ENCODE measurements around the gene CD70.
A peak's percentile ranks its signal among the peaks of the same experiment; 100 is the strongest.
"Not testable (repeated sequence)": the region's sequence is repeated elsewhere in the genome, so short reads cannot be mapped to it uniquely, and the experiment has no call there.

CD70 gene, protein sequence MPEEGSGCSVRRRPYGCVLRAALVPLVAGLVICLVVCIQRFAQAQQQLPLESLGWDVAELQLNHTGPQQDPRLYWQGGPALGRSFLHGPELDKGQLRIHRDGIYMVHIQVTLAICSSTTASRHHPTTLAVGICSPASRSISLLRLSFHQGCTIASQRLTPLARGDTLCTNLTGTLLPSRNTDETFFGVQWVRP

DNA sequence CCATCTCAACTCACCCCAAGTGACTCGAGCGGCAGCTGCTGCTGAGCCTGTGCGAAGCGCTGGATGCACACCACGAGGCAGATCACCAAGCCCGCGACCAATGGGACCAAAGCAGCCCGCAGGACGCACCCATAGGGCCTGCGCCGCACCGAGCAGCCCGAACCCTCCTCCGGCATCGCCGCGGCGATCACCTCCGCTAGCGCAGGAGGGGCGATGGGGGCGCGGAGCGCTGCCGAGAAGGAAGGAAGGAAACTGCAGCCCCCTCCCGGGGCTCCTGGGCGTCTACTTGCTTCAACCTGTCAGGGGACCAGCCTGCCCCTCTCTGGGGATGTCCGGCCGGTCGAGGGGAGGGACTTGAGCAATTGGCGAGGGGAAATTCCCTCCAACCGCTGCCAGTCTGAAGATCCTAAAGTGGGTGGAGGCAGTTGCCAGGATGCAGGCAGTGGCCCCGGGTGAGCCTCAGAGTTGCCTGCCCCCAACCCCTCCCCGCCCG is at the start of gene CD70:
CD70 (minus strand) TSS at position 324 of the 493 bp plus-strand sequence; CDS start at position 176, 148 bp downstream.
- TF ChIP-seq, protein P1, sequence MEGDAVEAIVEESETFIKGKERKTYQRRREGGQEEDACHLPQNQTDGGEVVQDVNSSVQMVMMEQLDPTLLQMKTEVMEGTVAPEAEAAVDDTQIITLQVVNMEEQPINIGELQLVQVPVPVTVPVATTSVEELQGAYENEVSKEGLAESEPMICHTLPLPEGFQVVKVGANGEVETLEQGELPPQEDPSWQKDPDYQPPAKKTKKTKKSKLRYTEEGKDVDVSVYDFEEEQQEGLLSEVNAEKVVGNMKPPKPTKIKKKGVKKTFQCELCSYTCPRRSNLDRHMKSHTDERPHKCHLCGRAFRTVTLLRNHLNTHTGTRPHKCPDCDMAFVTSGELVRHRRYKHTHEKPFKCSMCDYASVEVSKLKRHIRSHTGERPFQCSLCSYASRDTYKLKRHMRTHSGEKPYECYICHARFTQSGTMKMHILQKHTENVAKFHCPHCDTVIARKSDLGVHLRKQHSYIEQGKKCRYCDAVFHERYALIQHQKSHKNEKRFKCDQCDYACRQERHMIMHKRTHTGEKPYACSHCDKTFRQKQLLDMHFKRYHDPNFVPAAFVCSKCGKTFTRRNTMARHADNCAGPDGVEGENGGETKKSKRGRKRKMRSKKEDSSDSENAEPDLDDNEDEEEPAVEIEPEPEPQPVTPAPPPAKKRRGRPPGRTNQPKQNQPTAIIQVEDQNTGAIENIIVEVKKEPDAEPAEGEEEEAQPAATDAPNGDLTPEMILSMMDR (IDR thresholded peaks at IDR 0.05; ENCODE audit: insufficient read depth, low read length, missing control alignments), result no peak
- ChIA-PET CTCF (no interaction called here), POLR2A (no interaction called here)
- DNase-seq (ENCODE audit: low read depth, low spot score), result no peak
- H3K4me3 ChIP-seq (ENCODE audit: low read depth, low read length), result no peak within 1 kb of the TSS; the same call in 1 of the 2 replicates

DNA sequence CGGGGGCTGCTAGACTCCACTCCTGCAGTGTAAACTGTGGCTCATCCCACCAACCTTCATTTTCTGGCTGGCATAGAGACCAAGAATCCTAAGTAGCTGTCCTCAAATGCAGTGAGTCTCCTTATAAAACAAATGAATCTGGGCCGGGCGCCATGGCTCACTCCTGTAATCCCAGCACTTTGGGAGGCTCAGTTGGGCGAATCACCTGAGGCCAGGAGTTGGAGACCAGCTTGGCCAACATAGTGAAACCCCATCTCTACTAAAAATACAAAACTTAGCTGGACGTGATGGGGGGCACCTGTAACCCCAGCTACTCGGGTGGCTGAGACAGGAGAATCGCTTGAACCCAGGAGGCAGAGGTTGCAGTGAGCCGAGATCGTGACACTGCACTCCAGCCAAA is 49.4 kb upstream of the CD70 start:
- POLR2A ChIA-PET; H3K4me3 ChIP-seq (ENCODE audit: low read depth, low read length); DNase-seq (ENCODE audit: low read depth, low spot score): not testable (repeated sequence)
- CTCF ChIA-PET, result interaction anchor here (1.6 to 2.0 kb wide), 2 partner anchors 9 to 124 kb away, joined by 6 to 8 read pairs; no protein-coding TSS in a partner anchor

DNA sequence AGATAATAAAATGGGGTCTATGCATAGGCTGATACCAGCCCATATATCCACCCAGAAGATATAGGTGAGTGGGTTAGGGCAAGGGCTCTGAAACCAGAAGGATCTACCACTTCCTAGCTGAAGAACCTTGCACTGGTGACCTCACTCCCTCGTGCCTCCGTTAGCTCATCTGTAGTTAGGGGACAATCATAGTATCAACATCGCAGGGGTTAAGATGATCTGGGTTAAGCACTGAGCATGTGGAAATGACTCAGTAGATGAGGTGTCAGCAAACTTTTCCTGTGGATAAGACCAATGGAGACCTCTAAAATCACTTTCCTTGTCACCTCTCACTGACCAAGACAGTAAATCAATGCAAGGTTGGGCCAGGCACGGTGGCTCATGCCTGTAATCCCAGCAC is 48.5 kb upstream of the CD70 start:
- CTCF ChIA-PET, result interaction anchor here (0.9 to 2.0 kb wide), 5 partner anchors 9 to 224 kb away, joined by 3 to 8 read pairs (median 4); no protein-coding TSS in a partner anchor
- POLR2A ChIA-PET, result no interaction called here
- TF ChIP-seq, protein P1 (IDR thresholded peaks at IDR 0.05; ENCODE audit: insufficient read depth, low read length, missing control alignments), result no peak
- DNase-seq (ENCODE audit: low read depth, low spot score), result no peak
- no peak overlapping the region for H3K4me3 ChIP-seq (ENCODE audit: low read depth, low read length)

DNA sequence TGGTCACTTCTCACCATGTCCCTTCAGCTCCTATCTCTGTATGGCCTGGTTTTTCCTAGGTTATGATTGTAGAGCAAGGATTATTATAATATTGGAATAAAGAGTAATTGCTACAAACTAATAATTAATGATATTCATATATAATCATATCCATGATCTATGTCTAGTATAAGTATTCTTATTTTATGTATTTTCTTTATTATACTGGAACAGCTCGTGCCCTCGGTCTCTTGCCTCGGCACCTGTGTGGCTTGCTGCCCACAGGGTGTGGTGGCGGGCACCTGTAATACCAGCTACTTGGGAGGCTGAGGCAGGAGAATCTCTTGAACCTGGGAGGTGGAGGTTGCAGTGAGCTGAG is 42.5 kb upstream of the CD70 start:
- CTCF ChIA-PET, result interaction anchor here (0.6 to 6.7 kb wide), 18 partner anchors 9 to 231 kb away, joined by 3 to 93 read pairs (median 4); no protein-coding TSS in a partner anchor
- POLR2A ChIA-PET; H3K4me3 ChIP-seq (ENCODE audit: low read depth, low read length); DNase-seq (ENCODE audit: low read depth, low spot score): not testable (repeated sequence)

DNA sequence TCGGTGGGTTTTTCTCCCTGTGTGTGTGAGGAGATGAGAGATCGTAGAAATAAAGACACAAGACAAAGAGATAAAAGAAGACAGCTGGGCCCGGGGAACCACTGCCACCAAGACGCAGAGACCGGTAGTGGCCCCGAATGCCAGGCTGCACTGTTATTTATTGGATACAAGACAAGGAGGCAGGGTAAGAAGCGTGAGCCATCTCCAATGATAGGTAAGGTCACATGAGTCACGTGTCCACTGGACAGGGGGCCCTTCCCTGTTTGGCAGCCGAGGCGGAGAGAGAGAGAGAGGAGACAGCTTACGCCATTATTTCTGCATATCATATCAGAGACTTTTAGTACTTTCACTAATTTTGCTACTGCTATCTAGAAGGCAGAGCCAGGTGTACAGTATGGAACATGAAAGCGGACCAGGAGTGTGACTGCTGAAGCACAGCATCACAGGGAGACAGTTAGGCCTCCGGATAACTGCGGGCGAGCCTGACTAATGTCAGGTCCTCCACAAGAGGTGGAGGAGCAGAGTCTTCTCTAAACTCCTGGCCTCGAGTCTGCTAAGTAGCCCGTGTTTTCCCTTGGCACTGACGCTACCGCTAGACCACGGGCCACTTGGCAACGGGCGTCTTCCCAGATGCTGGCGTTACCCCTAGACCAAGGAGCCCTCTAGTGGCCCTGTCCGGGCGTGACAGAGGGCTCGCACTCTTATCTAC is 42.0 kb upstream of the CD70 start:
- DNase-seq (ENCODE audit: low read depth, low spot score), result not testable (repeated sequence)

DNA sequence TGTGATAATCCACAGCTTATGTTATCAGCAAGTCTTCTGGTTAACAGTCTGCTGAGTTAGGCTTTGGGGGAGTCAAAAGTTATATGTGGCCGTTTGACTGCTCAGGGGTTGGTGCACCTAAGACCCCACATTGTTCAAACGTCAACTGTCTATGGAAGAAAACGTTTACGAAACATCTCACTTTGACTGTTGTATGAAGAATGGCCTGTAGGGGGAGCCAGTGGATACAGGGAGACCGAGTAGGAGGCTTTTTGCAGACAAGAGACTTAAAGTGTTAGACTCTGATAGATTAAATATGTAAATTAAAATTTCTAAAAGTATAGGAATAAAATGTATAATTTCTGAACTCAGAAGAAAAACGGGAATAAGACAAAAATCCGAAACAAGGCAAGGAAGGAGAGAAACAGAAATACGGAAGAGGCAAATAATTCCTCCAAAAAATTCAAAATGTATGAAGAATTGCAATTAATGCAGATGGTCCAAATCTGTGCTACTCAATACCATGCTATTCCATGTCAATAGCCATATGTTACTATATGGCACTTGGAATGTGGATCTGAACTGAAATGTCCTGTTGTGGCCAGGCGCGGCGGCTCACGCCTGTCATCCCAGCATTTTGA is 41.2 kb upstream of the CD70 start:
- TF ChIP-seq, protein P1 (IDR thresholded peaks at IDR 0.05; ENCODE audit: insufficient read depth, low read length, missing control alignments), result peak; percentile 77
- CTCF ChIA-PET, result interaction anchor here (0.6 to 6.7 kb wide), 33 partner anchors 9 to 232 kb away, joined by 3 to 93 read pairs (median 4); no protein-coding TSS in a partner anchor
- POLR2A ChIA-PET, result no interaction called here
- H3K4me3 ChIP-seq (ENCODE audit: low read depth, low read length), result no peak overlapping the region
- no peak for DNase-seq (ENCODE audit: low read depth, low spot score)

More for the DNA sequence above, 42.0 kb upstream of the CD70 start:
- TF ChIP-seq, protein P1 (IDR thresholded peaks at IDR 0.05; ENCODE audit: insufficient read depth, low read length, missing control alignments), result peak; percentile 80
- H3K4me3 ChIP-seq (ENCODE audit: low read depth, low read length); POLR2A ChIA-PET: not testable (repeated sequence)
- CTCF ChIA-PET, result interaction anchor here (0.6 to 6.7 kb wide), 21 partner anchors 8 to 231 kb away, joined by 3 to 93 read pairs (median 3); no protein-coding TSS in a partner anchor

DNA sequence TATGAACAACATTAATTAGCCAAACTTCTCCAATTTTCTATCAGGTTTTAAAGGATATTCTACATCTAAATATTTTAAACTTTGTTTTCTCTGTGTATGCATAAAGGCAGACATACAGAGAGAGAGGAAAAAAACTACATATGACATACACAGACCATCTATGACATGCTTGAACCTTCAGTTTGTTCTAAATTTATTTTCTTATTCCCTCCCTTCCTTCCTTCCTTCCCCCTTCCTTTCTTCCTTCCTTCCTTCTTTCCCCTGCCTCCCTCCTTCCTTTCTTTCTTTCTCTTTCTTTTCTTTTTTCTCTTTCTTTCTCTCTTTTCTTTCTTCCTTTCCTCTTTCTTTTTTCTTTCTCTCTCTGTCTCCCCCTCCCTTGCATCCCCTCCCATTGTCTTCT is 35.8 kb upstream of the CD70 start:
- no peak overlapping the region for H3K4me3 ChIP-seq (ENCODE audit: low read depth, low read length)
- POLR2A ChIA-PET, result no interaction called here
- TF ChIP-seq, protein P1 (IDR thresholded peaks at IDR 0.05; ENCODE audit: insufficient read depth, low read length, missing control alignments), result no peak
- CTCF ChIA-PET, result no interaction called here
- no peak for DNase-seq (ENCODE audit: low read depth, low spot score)
